Epithelial cell of prostate (primary cell): ENCODE results near the gene SFXN3.
A peak's percentile ranks its signal among the peaks of the same experiment; 100 is the strongest.
"Not testable (repeated sequence)": the region's sequence is repeated elsewhere in the genome, so short reads cannot be mapped to it uniquely, and the experiment has no call there.

ENCODE experiments used
- DNase-seq: peaks from one replicate; pipeline ENCODE4 v3.0.0-alpha.2; 2011; ENCODE audit warnings: low read depth, low spot score
- H3K27ac ChIP-seq: fragments of 450-650 bp; 2 replicates; pipeline ENCODE4 v1.5.1; 2017; ENCODE audit warnings: mild to moderate bottlenecking

The SFXN3 gene

DNA sequence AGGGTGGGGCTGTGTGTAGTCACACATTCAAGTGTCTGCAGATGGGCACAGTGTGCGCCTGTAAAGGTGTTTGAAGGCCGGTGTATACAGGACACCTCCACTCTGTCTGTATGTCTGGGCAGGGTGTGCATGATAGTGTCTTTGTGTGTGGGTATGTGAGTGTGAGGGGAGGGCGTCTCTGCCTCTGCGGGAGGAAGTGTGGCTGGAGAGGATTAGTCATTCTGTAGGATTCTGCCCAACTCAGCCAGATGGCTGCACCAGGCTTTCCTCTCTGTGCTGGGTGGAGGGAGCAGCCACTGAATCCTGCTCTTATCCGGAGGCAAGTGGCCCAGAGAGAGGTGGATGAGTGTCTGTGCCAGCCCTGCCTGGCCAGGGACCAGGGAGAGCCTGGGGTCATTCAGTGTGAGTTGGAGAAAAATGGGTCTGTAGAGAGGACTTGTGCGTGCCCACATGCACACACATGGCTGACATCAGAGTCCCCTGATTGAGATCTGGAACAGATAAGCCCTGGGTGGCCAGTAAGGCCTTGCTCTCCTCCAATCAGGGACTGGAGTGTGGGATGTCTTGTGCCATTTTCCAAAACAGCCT is 1.7 kb downstream of the SFXN3 start:
- peak overlapping the region; percentile 94 for H3K27ac ChIP-seq
- peak; percentile 44 for DNase-seq

DNA sequence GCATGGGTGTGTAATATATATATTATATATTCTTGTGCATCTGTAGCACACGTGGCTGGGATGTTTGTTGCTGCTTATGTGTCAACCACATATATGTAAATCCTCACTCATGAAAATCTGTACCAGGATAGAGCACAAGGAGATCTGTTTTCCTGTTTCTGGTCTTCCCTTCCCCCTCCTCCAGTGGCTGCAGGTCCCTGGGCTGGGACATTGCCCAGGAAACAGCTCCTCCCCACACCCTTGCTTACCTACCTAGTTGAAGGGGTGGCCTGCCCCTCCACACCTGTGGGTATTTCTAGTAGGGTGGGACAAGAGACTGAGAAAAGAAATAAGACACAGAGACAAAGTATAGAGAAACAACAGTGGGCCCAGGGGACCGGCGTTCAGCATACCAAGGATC is 2.2 kb downstream of the SFXN3 start:
- peak overlapping the region; percentile 94 for H3K27ac ChIP-seq
- DNase-seq = no peak

DNA sequence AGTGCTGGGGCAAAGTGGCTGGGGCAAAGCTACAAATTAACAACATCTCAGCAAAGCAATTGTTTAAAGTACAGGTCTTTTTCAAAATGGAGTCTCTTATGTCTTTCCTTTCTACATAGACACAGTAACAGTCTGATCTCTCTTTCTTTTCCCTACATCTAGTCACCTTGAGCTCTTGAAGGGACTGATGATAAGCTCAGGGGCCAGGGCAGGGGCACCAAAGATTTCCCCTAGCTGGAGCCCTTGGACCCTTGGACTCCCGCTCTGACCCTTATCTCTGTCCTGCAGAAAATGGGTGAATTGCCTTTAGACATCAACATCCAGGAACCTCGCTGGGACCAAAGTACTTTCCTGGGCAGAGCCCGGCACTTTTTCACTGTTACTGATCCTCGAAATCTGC is 3.4 kb downstream of the SFXN3 start:
- not testable (repeated sequence) for H3K27ac ChIP-seq, DNase-seq

DNA sequence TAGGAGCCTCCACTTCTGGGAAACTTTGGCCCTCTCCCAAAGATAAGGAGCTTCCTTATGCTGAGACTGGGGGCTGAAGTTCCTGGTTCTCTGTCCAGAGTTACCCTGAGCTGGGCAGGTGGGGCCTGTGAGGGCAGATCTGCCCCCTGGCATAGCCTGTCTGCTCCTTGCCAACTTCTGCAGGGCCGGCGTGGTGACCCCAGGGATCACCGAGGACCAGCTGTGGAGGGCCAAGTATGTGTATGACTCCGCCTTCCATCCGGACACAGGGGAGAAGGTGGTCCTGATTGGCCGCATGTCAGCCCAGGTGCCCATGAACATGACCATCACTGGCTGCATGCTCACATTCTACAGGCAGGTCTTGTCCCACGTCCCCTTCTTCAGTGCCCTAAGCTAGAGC is 4.3 kb downstream of the SFXN3 start:
- no peak overlapping the region for H3K27ac ChIP-seq
- no peak for DNase-seq

DNA sequence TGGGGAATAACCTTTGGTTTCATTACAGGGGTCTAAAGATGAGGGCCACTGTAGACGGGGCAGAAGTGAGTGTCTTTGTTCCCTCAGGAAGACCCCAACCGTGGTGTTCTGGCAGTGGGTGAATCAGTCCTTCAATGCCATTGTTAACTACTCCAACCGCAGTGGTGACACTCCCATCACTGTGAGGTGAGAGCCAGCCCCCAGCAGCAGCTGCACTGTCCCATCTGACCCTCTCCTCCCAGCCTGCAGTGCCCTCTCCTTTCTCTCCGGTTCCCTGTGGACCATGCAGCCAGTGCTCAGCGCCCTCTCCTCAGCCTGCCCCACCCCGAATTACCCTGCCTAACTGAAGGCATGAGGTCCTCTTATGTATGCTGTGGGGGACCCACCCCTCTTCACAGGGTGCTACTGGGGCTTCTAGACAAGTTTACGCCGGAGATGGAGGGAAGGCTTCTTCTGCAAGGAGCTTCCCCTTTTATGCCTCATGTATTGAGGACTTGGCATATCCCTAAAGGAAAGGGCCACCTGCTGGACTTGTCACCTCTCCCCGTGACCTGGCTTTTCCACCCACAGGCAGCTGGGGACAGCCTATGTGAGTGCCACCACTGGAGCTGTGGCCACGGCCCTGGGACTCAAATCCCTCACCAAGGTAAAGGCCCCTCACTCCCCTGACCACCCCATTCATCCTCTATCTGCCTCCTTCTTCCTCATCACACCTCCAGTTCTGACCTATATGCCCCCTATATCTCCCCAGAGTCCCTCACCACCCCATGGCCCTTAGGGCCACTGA is 5.1 kb downstream of the SFXN3 start:
- no peak for DNase-seq
- no peak overlapping the region for H3K27ac ChIP-seq

DNA sequence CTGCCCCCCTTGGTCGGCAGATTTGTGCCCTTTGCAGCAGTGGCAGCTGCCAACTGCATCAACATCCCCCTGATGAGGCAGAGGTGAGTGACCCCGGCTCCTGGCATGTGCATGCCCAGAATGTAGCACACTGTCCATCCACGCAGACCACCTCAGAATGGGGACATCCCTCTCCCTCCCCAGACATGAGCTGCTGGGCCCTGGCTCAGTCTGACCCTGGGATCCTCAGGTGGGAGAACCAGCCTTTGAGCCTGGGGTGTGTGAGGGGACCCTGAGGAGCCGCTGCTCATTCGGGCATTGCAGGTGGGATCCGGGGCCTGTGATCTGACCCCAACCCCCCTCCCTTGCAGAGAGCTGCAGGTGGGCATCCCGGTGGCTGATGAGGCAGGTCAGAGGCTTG is 5.7 kb downstream of the SFXN3 start:
- no peak overlapping the region for H3K27ac ChIP-seq
- no peak for DNase-seq

DNA sequence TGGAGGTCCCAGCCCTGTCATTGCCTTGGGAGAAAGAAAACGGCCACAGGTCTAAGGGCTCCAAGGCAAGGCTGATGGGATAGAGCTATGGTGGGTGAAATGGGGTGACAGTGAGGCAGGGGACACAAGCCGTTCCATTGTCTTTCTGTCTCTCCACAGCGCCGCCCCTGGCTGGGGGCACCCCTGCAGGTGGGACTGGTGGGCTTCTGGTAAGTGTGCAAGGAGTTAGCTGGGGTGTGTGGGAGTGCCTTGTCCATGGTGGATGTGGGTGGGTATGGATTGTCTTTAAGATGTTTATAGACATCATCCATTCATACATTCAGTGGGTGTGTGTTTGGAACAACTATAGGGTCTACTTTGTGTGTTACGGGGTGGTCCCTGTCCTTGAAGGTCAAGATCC is 7.5 kb downstream of the SFXN3 start:
- no peak overlapping the region for H3K27ac ChIP-seq

DNA sequence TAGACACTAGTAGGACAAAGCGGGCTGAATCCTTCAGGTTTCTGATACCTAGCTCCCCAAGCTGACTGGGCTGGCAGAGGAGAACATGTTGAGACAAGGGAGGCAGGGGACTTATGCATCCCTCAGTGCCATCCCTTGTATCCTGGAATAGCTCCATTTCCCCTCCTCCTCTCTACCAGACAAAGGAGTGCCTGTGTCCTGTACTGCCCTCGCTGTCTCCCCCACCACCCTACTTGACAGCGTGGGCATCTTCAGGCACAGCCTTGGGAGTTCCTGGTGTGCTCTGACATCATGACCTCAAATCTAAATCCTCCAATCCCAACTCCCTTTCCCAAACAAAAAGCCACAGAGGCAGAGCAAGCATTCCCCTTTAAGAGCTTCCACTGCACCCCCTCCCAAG is 9.0 kb downstream of the SFXN3 start:
- H3K27ac ChIP-seq = no peak overlapping the region
- DNase-seq = no peak

More for the DNA sequence above, 7.5 kb downstream of the SFXN3 start:
- DNase-seq = no peak

DNA sequence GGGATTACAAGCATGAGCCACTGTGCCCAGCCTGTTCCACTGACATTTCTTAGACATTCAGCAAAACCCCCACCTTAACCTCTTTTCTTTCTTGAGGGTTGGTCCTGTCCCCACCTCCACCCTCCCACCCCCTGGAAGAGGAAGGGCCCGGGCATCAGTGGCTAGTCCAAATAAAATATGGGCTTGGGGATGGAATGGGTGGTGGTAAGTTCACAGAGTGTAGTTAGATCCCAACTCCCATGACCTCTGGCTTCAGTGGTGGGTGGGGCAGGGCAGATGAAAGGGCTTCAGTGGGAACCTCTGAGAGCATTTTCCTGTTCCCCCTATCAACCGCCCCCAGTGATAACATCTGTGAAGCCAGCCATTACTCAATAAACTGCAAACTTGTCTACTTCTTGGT is 9.8 kb downstream of the SFXN3 start:
- H3K27ac ChIP-seq = no peak overlapping the region
- DNase-seq = no peak

DNA sequence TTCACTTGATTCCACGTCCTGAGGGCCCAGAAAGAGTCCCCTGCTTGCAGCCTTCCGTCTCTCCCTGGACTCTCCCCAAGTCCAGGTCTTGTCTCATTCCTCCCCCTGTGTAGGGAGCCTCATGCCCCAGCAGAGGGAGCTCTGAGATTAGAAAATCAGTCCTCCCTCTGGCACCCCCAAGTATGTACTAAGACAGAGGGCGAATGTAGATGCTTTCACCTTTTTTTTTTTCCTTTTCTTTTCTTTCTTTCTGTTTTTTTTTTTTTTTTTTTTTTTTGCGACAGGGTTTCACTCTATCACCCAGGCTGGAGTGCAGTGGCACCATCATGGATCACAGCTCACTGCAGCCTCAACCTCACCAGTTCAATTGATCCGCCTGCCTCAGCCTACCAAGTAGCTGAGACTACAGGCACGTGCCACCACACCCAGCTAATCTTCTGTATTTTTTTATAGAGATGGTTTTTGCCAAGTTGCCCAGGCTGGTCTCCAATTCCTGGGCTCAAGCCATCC is 10.3 kb downstream of the SFXN3 start:
- DNase-seq = no peak
- H3K27ac ChIP-seq = no peak overlapping the region

DNA sequence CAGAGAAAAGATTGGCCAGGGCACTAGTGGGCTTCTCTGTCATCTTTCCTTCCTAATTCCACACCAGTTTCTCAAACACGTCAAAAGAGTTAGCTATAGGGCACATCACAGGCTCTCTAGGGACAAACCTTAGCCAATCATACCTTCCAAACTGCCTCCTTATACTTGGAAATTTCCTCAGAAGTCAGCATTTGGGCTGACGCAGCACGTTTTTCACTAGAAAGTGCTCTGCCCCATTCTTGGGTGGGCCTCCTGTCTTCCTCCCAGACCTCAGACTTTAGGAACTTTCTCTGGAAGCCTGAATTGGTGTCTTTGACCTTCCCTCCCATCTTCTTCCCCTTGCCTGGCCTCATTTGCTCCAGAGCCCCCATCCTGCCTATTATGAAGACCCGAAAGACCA is 11.1 kb downstream of the SFXN3 start:
- peak overlapping the region; percentile 88 for H3K27ac ChIP-seq
- no peak for DNase-seq

DNA sequence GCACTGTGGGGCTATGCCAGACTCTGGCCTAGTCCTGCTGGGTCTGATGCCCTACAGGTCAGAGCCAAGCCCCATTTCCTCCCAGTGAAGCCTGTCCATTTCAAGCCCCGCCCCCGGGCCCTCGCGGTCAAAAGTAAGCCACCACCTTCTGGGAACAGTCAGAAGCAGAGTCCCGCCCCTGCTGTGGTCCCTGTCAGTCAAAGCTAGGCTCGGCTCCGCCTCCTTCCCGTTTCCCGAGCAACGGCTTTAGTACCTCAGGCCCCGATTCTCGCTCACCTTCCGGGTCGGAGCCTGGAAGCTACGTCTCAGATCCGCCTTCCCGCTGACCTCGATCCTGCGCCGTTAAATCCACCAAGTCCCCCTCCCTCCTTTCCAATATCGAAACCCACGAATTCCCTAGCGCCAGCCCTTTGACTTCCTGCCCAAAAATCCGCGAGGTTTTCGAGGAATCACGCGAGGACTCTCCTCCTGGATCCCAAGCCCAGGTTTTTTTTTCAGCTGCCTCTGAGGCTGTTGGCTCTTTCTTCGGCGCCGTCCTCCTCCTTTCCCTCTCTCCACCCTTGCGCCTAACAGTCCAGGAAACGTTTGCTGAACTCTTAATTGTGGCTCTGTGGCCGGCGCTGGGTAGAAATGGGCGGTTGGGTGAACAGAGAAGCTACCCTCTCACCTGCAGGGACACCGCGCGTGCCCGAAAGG is 11.8 kb downstream of the SFXN3 start:
- peak; percentile 72 for DNase-seq
- peak overlapping the region; percentile 88 for H3K27ac ChIP-seq

DNA sequence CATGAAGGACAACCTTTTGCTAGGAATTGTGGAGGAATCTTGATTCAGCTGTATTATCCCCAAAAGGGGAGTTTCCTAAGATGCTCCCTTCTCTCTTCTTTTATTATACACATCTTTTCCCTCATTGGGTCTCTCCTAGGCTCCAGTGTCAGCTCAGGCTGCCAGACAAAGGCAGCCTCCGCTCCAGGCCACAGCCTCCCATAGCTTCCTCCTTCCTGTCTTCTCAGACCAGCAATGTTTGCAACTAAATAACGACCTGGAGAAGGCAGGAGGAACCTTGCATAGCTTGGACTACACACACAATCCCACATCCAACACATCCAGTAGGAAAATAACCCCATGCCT is 12.3 kb downstream of the SFXN3 start:
- H3K27ac ChIP-seq = peak overlapping the region; percentile 88
- no peak for DNase-seq

DNA sequence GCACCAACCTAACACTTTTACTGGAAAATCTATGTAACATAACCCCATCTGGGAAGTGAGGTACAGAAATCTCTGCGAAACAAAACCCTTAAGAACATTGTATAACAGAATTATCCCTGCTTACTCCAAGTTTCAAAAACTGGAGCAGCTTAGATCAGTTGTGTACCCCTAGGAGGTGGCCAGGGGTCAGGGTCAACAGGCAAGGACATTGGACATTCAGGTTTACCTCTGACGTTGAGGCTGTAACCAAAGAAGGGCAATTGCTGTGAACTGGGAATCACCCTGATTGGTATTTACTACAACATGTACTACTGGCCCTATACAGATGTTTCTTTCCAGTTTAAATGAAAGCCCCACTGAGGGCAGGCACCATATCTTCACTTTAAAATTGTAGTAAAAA is 13.1 kb downstream of the SFXN3 start:
- no peak for DNase-seq
- no peak overlapping the region for H3K27ac ChIP-seq

DNA sequence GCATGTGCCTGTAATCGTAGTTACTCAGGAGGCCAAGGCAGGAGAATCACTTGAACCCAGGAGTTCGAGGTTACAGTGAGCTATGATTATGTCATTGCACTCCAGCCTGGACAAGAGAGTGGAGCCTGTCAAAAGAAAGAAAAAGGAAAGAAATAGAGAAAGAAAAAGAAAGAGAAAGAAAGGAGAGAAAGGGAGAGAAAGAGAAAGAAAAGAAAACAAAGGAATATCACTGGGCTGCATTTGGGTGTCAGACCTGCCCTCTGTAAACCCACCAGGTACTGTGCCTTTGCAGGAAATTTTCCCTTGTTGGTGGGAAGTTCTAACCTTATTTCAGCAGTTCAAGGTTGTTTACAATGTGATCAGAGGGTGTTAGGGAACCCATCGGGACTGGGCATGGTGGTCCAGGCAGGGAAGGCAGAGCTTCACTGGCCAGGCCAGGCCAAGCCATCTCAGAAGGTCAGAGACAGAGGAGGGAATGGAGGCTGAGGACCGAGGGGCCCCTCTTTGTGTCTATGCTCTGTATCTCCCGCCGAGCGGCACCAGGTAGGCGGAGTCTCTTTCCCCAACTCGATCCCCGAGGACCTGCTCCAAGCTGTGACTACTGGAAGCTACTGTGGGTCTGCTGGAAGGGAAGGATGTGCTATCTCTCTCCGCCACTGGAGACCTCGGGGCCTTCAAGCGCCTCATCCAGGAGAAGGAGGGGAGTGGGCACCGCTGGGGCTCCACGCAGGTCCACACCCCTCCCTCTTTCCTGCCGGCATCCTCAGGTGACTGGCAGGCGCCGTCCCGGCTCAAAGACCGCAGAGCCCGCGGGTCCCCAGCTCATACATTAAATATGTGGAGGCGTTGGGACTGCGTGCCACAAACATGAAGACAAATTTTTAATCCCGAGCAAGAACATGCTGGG is 15.6 kb downstream of the SFXN3 start:
- H3K27ac ChIP-seq = no peak overlapping the region
- DNase-seq = no peak

DNA sequence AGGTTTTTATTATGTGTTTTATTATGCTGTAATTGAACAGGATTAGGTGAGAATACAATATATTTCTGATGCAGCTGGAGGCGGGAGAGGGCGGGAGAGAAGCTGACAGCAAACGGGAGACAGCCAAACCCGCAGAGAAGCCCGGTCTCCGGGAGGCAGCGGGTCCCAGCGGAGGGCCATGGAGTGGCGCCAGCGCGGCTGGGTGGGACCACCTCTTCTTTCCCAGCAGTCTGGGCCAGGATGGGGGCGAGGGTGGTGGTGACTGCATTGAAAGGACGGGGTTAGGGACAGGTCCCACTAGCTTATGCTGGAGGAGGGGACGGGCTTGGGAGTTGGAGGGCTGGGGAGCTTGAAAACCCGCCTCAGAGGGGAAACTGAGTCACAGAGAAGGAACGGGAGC is 16.2 kb downstream of the SFXN3 start:
- no peak overlapping the region for H3K27ac ChIP-seq
- DNase-seq = no peak

DNA sequence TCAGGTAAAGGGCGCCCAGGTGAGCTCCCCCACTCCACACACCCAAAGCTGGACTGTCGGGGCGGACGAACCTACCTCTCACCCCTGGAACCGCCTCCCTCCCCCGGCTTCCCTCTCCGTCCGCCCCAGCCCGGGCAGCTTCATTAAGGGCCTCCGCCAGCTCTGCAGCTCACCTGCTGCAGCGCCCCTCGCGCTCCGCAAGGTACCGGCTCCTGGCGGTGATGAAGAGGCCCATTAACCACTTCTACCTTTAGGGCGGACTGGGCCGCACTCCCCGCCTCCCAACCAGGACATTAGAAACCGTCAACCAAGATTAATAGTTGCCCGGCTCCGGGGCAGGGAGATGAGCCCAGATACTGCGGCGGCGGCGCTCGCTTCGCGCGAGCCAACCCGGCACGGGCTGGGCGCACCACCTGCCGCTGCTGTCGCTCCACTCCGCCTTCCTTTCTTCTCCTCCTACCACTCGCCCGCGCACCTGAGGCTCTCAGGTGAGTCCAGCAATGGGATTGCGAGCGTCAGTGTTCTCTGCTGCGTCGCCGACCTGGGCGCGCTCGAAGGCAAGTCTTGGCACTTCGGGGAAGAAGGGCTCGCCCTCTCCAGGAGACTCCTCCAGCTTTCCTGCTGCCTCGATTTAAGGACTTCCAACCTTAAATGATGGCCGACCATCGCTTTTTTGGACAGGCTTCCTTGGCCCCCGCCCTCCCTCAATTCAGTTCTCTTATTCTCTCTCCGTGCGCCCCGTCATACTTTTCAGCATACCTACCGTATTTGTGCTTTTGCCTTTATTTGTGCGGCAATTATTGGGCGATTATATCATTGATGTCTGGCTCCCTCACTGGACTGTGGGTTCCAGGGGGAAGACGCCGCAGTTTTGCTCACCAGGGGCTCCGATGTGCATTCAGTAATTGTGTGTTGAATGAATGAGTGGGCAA is 17.2 kb downstream of the SFXN3 start:
- no peak overlapping the region for H3K27ac ChIP-seq
- DNase-seq = no peak

DNA sequence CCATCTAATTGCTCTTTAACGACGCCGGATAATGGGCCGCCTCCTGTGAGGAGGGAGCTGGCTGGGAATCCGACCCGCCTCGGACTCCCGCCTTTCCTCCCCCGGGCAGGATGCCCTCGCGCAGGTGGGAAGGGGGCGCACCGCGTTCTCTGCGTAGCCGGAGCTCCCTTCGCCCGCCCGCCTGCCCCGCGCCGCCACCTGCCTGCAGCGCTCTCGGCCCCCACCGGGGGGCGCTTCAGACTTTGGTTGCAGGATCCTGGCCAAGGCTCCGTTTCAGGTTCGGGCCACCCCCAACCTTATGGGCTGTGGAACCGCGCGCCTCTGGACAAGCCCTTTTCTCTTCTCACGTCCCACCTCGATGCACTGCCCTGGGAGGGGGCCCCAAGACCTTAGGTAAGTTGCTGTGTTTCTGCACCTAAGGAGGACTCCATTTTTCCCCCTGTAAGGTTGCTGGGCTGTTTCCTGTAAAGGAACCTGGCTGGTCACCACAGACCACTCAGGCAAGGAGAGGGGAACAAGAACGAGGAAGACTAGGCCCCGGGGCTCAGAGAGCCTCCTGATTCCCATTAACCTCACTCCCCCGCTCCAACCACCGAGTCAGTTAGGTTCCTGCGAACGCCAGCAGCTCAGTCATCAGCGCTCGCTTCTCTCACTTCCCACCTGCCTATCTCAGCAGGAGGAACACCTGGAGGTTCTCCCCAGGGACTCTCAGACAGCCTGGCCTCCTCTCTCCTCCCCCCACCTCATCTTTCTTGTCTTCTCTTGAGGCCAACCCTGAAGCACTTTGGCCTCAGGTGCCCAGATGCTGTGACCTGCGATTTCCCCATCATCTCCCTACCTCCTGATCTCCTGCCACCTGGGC is 19.4 kb downstream of the SFXN3 start:
- no peak overlapping the region for H3K27ac ChIP-seq
- DNase-seq = no peak
